IMR-90 (cell line): Measurements from ENCODE around the gene FRS3. TPM values are rescaled to one million over a fixed set of nuclear protein-coding genes. Genes with fewer than 3 reads are reported as not detected.

Experiments used
- ATAC-seq: fragments of 200-7000 bp; cut with Tn5 transposase; 2 replicates; pipeline ENCODE4 v1.9.1; 2020; ENCODE audit warnings: low read depth, mild to moderate bottlenecking, moderate library complexity
- BruUV-seq: library from RNA; stranded (reverse); fragments of 400-500 nt; replicated peaks from 2 replicates; lab custom pipeline; 2021; lab: Mats Ljungman, UMichigan
- CTCF ChIA-PET: fragments of 300-600 bp; formaldehyde crosslinking; extraction: SDS; loops from one replicate; lab custom pipeline; 2021; ENCODE audit warnings: antibody characterized with exemption; lab: Yijun Ruan, JAX
- POLR2A ChIA-PET: fragments of 300-600 bp; sonication (Branson Sonifier 250); formaldehyde crosslinking; loops from one replicate; lab custom pipeline; 2022; ENCODE audit warnings: antibody characterized with exemption; ENCODE audit not compliant: unreplicated experiment; lab: Charles Lee
- DNase-seq: peaks from one replicate; pipeline ENCODE4 v3.0.0; 2013
- H2AFZ ChIP-seq: replicated peaks from 2 replicates; pipeline ENCODE3; 2013; ENCODE audit warnings: low read length, mild to moderate bottlenecking; ENCODE audit not compliant: poor library complexity
- H2AK5ac ChIP-seq: 2 replicates; pipeline ENCODE4 v1.6.1; 2013; ENCODE audit warnings: low read depth, low read length, inconsistent platforms
- H2AK9ac ChIP-seq: replicated peaks from 2 replicates; pipeline ENCODE3; 2013; ENCODE audit warnings: mild to moderate bottlenecking, low read depth, low read length, moderate library complexity; ENCODE audit not compliant: poor library complexity
- H2BK120ac ChIP-seq: 2 replicates; pipeline ENCODE4 v1.6.1; 2013; ENCODE audit warnings: low read depth, low read length, inconsistent platforms
- H2BK15ac ChIP-seq: 3 replicates; pipeline ENCODE4 v1.6.1; 2013; ENCODE audit warnings: low read depth, low read length, inconsistent platforms
- H2BK20ac ChIP-seq: 2 replicates; pipeline ENCODE4 v1.6.1; 2013; ENCODE audit warnings: low read depth, mild to moderate bottlenecking, inconsistent platforms, low read length, moderate library complexity
- H2BK5ac ChIP-seq: 2 replicates; pipeline ENCODE4 v1.6.1; 2013; ENCODE audit warnings: mild to moderate bottlenecking, low read depth, low read length, inconsistent platforms; ENCODE audit not compliant: poor library complexity, severe bottlenecking
- H3K14ac ChIP-seq: replicated peaks from 2 replicates; pipeline ENCODE4 v1.6.1; 2013; ENCODE audit warnings: low read depth, low read length, inconsistent platforms
- H3K18ac ChIP-seq: 2 replicates; pipeline ENCODE4 v1.6.1; 2013; ENCODE audit warnings: low read depth, low read length, control low read depth
- H3K23ac ChIP-seq: 2 replicates; pipeline ENCODE4 v1.6.1; 2013; ENCODE audit warnings: low read depth, low read length, inconsistent platforms
- H3K27ac ChIP-seq: 2 replicates; pipeline ENCODE4 v1.5.1; 2013; ENCODE audit warnings: mild to moderate bottlenecking, control low read depth, low read length; ENCODE audit not compliant: insufficient read depth
- H3K27me3 ChIP-seq: 2 replicates; pipeline ENCODE4 v1.6.1; 2013; ENCODE audit warnings: low read length; ENCODE audit not compliant: control insufficient read depth, insufficient read depth
- H3K36me3 ChIP-seq: 2 replicates; pipeline ENCODE4 v1.6.1; 2013; ENCODE audit warnings: low read length, mixed read lengths; ENCODE audit not compliant: control insufficient read depth, insufficient read depth
- H3K4ac ChIP-seq: 2 replicates; pipeline ENCODE4 v1.6.1; 2013; ENCODE audit warnings: low read depth, low read length, inconsistent platforms
- H3K4me1 ChIP-seq: 2 replicates; pipeline ENCODE4 v1.6.1; 2013; ENCODE audit warnings: low read length, mixed read lengths; ENCODE audit not compliant: control insufficient read depth, insufficient read depth
- H3K4me2 ChIP-seq: 2 replicates; pipeline ENCODE4 v1.6.1; 2013; ENCODE audit warnings: low read depth, mild to moderate bottlenecking, control low read depth, low read length, moderate library complexity
- H3K4me3 ChIP-seq: 2 replicates; pipeline ENCODE4 v1.5.1; 2013; ENCODE audit warnings: low read depth, mild to moderate bottlenecking, control low read depth, low read length, moderate library complexity; ENCODE audit not compliant: insufficient read depth
- H3K56ac ChIP-seq: 2 replicates; pipeline ENCODE4 v1.6.1; 2013; ENCODE audit warnings: low read length, inconsistent platforms; ENCODE audit not compliant: insufficient read depth; ENCODE audit errors: extremely low read depth
- H3K79me1 ChIP-seq, 2 experiments: 2 replicates each; pipeline ENCODE4 v1.6.1; 2013; ENCODE audit warnings: low read length in 2 of 2, inconsistent platforms in 1 of 2, low read depth in 1 of 2
- H3K9ac ChIP-seq: 2 replicates; pipeline ENCODE4 v1.6.1; 2013; ENCODE audit warnings: low read depth, low read length, control low read depth
- H3K9me1 ChIP-seq: 2 replicates; pipeline ENCODE4 v1.6.1; 2013; ENCODE audit warnings: low read length, inconsistent platforms; ENCODE audit not compliant: insufficient read depth
- H3K9me3 ChIP-seq: 2 replicates; pipeline ENCODE4 v1.6.1; 2013; ENCODE audit warnings: low read length; ENCODE audit not compliant: control insufficient read depth, insufficient read depth
- H4K20me1 ChIP-seq: 2 replicates; pipeline ENCODE4 v1.6.1; 2013; ENCODE audit warnings: low read length, inconsistent platforms; ENCODE audit not compliant: insufficient read depth
- H4K5ac ChIP-seq: 2 replicates; pipeline ENCODE4 v1.6.1; 2013; ENCODE audit warnings: mild to moderate bottlenecking, low read depth, low read length, control low read depth
- H4K8ac ChIP-seq, 2 experiments: 2 replicates each; pipeline ENCODE4 v1.6.1; 2013; ENCODE audit warnings: low read depth in 2 of 2, low read length in 2 of 2, control low read depth in 1 of 2, inconsistent platforms in 1 of 2
- H4K91ac ChIP-seq: 2 replicates; pipeline ENCODE4 v1.6.1; 2013; ENCODE audit warnings: low read depth, low read length, inconsistent platforms; ENCODE audit not compliant: insufficient read depth
- BHLHE40 ChIP-seq: fragments of 150-350 bp; IDR thresholded peaks from 2 replicates; pipeline ENCODE4 v1.6.1; 2016; ENCODE audit warnings: mild to moderate bottlenecking, low read depth, low read length
- CEBPB ChIP-seq: IDR thresholded peaks from 2 replicates; pipeline ENCODE4 v1.6.1; 2012; ENCODE audit warnings: low read depth, low read length, improper control_type of control experiment
- CHD1 ChIP-seq: IDR thresholded peaks from 2 replicates; pipeline ENCODE4 v1.6.1; 2012; ENCODE audit warnings: low read depth, low read length, improper control_type of control experiment
- FOS ChIP-seq: fragments of 150-350 bp; IDR thresholded peaks from 2 replicates; pipeline ENCODE4 v1.6.1; 2016; ENCODE audit warnings: low read depth, low read length
- MAFK ChIP-seq: IDR thresholded peaks from 2 replicates; pipeline ENCODE4 v1.6.1; 2012; ENCODE audit warnings: low read depth, low read length, improper control_type of control experiment
- MAZ ChIP-seq: IDR thresholded peaks from 2 replicates; pipeline ENCODE4 v1.6.1; 2012; ENCODE audit warnings: low read depth, mild to moderate bottlenecking, low read length, improper control_type of control experiment, moderate library complexity, borderline replicate concordance
- MXI1 ChIP-seq: IDR thresholded peaks from 2 replicates; pipeline ENCODE4 v1.6.1; 2012; ENCODE audit warnings: low read depth, mild to moderate bottlenecking, low read length, moderate library complexity, borderline replicate concordance
- NFE2L2 ChIP-seq: fragments of 150-350 bp; IDR thresholded peaks from 2 replicates; pipeline ENCODE4 v1.6.1; 2016; ENCODE audit warnings: low read depth, mild to moderate bottlenecking, low read length
- POLR2A ChIP-seq: IDR thresholded peaks from 2 replicates; pipeline ENCODE4 v1.6.1; 2012; ENCODE audit warnings: mild to moderate bottlenecking, low read depth, low read length
- RAD21 ChIP-seq: IDR thresholded peaks from 2 replicates; pipeline ENCODE4 v1.6.1; 2012; ENCODE audit warnings: low read length, improper control_type of control experiment
- RCOR1 ChIP-seq: IDR thresholded peaks from 2 replicates; pipeline ENCODE4 v1.6.1; 2012; ENCODE audit warnings: mild to moderate bottlenecking, low read length, improper control_type of control experiment; ENCODE audit not compliant: insufficient replicate concordance
- RFX5 ChIP-seq: IDR thresholded peaks from 2 replicates; pipeline ENCODE4 v1.8.0; 2012; ENCODE audit warnings: low read depth, mild to moderate bottlenecking, low read length, moderate library complexity
- SMC3 ChIP-seq: fragments of 150-350 bp; IDR thresholded peaks from 2 replicates; pipeline ENCODE4 v1.6.1; 2016; ENCODE audit warnings: low read depth, mild to moderate bottlenecking, antibody characterized with exemption, low read length, moderate library complexity
- WGBS, 2 experiments: methylation state at CpG; one replicate each; pipeline versions ENCODE4 v1.1.5 to v1.1.7; 2013; ENCODE audit warnings: missing lambda C conversion rate in 2 of 2; ENCODE audit not compliant: insufficient read length in 1 of 2; ENCODE audit errors: extremely low coverage in 2 of 2; 5-methylcytosine and 5-hydroxymethylcytosine counted together
- dilution Hi-C: fragments of 300-500 bp; cut with HindIII; formaldehyde crosslinking; loops from one replicate; pipeline ENCODE4 v1.14.3; 2018; ENCODE audit warnings: low sequenced_read_pairs; ENCODE audit not compliant: unreplicated experiment
- in situ Hi-C: fragments of 300-500 bp; cut with MboI; formaldehyde crosslinking; loops from 3 replicates; pipeline ENCODE4 v1.14.3; 2019; ENCODE audit warnings: low sequenced_read_pairs, inconsistent platforms, mixed read lengths
- intact Hi-C: fragments of 100-400 bp; cut with micrococcal nuclease; formaldehyde crosslinking; loops from 2 replicates; pipeline ENCODE4 v1.10.0; 2022
- polyA plus RNA-seq, 3 experiments: library from polyadenylated mRNA; depleted of rRNA; stranded (reverse); fragments of >200 nt; gene quantifications; 2 replicates each; pipeline ENCODE4 v1.2.3, GENCODE V29; 2012; ENCODE audit warnings: low replicate concordance in 1 of 3
- total RNA-seq: library from RNA; depleted of rRNA; stranded (reverse); fragments of >200 nt; gene quantifications from 2 replicates; pipeline ENCODE4 v1.2.3, GENCODE V29; 2012
- TF ChIP-seq, protein P1 (sequence below): conservative IDR thresholded peaks from 2 replicates; pipeline ENCODE4 v1.5.1; 2012; ENCODE audit warnings: mild to moderate bottlenecking, low read depth, low read length, improper control_type of control experiment
- TF ChIP-seq, protein P2 (sequence below): fragments of 150-350 bp; IDR thresholded peaks from 2 replicates; pipeline ENCODE4 v1.6.1; 2017; ENCODE audit warnings: mild to moderate bottlenecking, antibody characterized with exemption, low read length, low read depth
- TF ChIP-seq, protein P3 (sequence below): fragments of 150-350 bp; IDR thresholded peaks from 2 replicates; pipeline ENCODE4 v1.6.1; 2016; ENCODE audit warnings: low read depth, mild to moderate bottlenecking, low read length, moderate library complexity, borderline replicate concordance

FRS3 gene
- total and polyA plus RNA-seq, 2 of the 4 experiments (the other 2 are of a cell fraction), result 0.54 to 3.8 TPM

DNA sequence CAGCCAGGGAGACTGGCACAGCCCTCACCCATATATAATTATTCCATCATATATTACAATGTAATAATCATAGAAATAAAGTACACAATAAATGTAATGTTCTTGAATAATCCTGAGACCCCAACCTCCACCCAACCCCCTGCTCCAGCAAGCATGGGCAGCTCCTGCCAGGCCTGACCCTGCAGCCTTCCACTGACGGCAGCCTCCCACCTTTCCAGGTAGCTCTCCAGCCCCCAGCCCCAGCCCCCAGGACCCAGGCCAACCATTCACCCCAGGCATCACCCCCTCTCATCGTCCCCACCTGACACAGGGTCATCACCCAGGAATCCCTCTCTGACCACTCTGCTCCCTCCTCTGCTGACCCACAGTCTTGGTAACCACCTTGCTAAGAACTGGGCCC lies 58.9 kb downstream of the FRS3 start:
- H3K4me2 ChIP-seq, result no peak overlapping the region
- no peak overlapping the region for H2BK5ac ChIP-seq
- no peak for ATAC-seq
- H2BK20ac ChIP-seq, result no peak overlapping the region
- no peaks in the 10 kb centered on the region for H4K20me1 ChIP-seq
- H3K23ac ChIP-seq, result no peak overlapping the region
- H2BK15ac ChIP-seq, result no peak overlapping the region
- H2AK5ac ChIP-seq, result no peak overlapping the region
- H3K9me3 ChIP-seq, result no peaks in the 10 kb centered on the region
- no peak overlapping the region for H2AK9ac ChIP-seq
- H3K9me1 ChIP-seq, result peaks cover 18% of the 10 kb centered on the region
- no peak overlapping the region for H2AFZ ChIP-seq
- dilution Hi-C loops (no loop called here), intact Hi-C loops (no loop called here), in situ Hi-C loops (no loop called here)
- no peak overlapping the region for H2BK120ac ChIP-seq
- no peak for TF ChIP-seq SMC3
- no peak for TF ChIP-seq POLR2A
- no peak for TF ChIP-seq NFE2L2
- TF ChIP-seq, protein P1, sequence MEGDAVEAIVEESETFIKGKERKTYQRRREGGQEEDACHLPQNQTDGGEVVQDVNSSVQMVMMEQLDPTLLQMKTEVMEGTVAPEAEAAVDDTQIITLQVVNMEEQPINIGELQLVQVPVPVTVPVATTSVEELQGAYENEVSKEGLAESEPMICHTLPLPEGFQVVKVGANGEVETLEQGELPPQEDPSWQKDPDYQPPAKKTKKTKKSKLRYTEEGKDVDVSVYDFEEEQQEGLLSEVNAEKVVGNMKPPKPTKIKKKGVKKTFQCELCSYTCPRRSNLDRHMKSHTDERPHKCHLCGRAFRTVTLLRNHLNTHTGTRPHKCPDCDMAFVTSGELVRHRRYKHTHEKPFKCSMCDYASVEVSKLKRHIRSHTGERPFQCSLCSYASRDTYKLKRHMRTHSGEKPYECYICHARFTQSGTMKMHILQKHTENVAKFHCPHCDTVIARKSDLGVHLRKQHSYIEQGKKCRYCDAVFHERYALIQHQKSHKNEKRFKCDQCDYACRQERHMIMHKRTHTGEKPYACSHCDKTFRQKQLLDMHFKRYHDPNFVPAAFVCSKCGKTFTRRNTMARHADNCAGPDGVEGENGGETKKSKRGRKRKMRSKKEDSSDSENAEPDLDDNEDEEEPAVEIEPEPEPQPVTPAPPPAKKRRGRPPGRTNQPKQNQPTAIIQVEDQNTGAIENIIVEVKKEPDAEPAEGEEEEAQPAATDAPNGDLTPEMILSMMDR, result no peak
- no peak for TF ChIP-seq RCOR1
- TF ChIP-seq RFX5, result no peak
- no peak for TF ChIP-seq RAD21
- no peak for TF ChIP-seq MXI1
- no peak for TF ChIP-seq CEBPB
- TF ChIP-seq, protein P2, sequence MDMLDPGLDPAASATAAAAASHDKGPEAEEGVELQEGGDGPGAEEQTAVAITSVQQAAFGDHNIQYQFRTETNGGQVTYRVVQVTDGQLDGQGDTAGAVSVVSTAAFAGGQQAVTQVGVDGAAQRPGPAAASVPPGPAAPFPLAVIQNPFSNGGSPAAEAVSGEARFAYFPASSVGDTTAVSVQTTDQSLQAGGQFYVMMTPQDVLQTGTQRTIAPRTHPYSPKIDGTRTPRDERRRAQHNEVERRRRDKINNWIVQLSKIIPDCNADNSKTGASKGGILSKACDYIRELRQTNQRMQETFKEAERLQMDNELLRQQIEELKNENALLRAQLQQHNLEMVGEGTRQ, result no peak
- TF ChIP-seq, protein P3, sequence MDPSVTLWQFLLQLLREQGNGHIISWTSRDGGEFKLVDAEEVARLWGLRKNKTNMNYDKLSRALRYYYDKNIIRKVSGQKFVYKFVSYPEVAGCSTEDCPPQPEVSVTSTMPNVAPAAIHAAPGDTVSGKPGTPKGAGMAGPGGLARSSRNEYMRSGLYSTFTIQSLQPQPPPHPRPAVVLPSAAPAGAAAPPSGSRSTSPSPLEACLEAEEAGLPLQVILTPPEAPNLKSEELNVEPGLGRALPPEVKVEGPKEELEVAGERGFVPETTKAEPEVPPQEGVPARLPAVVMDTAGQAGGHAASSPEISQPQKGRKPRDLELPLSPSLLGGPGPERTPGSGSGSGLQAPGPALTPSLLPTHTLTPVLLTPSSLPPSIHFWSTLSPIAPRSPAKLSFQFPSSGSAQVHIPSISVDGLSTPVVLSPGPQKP, result no peak
- TF ChIP-seq FOS, result no peak
- no peak for TF ChIP-seq CHD1
- TF ChIP-seq MAFK, result no peak
- TF ChIP-seq BHLHE40, result no peak
- no peak for TF ChIP-seq MAZ
- DNase-seq, result no peak
- CTCF ChIA-PET, result interaction anchor here (0.9 kb wide), 1 partner anchor 15 kb away, joined by 4 read pairs; no protein-coding TSS in a partner anchor
- H3K18ac ChIP-seq, result no peak overlapping the region
- no peak overlapping the region for H4K8ac ChIP-seq
- no peak overlapping the region for H3K14ac ChIP-seq
- H4K91ac ChIP-seq, result no peak overlapping the region
- H3K4me3 ChIP-seq, result no peak overlapping the region
- H3K36me3 ChIP-seq, result no peaks in the 10 kb centered on the region
- H3K4ac ChIP-seq, result no peak overlapping the region
- no peak overlapping the region for H3K9ac ChIP-seq
- no peak overlapping the region for H4K5ac ChIP-seq
- 90% methylated on average over 2 of the region's 2 CpGs; no CpG with 5 or more reads in 1 of the 2 experiments for WGBS, 2 experiments
- H3K4me1 ChIP-seq, result peaks cover 25% of the 10 kb centered on the region
- H3K79me1 ChIP-seq, result peaks cover 11 to 14% of the 10 kb centered on the region in 2 experiments
- no peak overlapping the region for H3K56ac ChIP-seq
- BruUV-seq, result no TSS peak
- no peak overlapping the region for H3K27ac ChIP-seq
- POLR2A ChIA-PET, result no interaction called here
- no peaks in the 10 kb centered on the region for H3K27me3 ChIP-seq
